KMS-11 (cell line): ENCODE data around the gene LSM5.
"Not testable (repeated sequence)": the region's sequence is repeated elsewhere in the genome, so short reads cannot be mapped to it uniquely, and the experiment has no call there.

ENCODE experiments used
- H2AFZ ChIP-seq: fragments of 200-600 bp; sonication (generic); 2 replicates; pipeline ENCODE4 v1.6.1; 2016; ENCODE audit warnings: antibody characterized with exemption, mixed run types, low read depth
- H3K27ac ChIP-seq: fragments of 200-600 bp; sonication (generic); 2 replicates; pipeline ENCODE4 v1.6.1; 2016; ENCODE audit warnings: mild to moderate bottlenecking, mixed run types
- H3K27me3 ChIP-seq: fragments of 200-600 bp; sonication (generic); 2 replicates; pipeline ENCODE4 v1.6.1; 2017; ENCODE audit warnings: mild to moderate bottlenecking, low read depth, mixed run types, moderate library complexity; ENCODE audit not compliant: insufficient read depth
- H3K36me3 ChIP-seq: fragments of 200-600 bp; sonication (generic); 2 replicates; pipeline ENCODE4 v1.6.1; 2017; ENCODE audit warnings: mild to moderate bottlenecking, mixed run types; ENCODE audit not compliant: insufficient read depth
- H3K4me1 ChIP-seq: fragments of 200-600 bp; sonication (generic); 2 replicates; pipeline ENCODE4 v1.6.1; 2016; ENCODE audit warnings: mild to moderate bottlenecking, low read depth, mixed run types; ENCODE audit not compliant: poor library complexity, severe bottlenecking
- H3K4me2 ChIP-seq: fragments of 200-600 bp; sonication (generic); 2 replicates; pipeline ENCODE4 v1.7.0; 2016; ENCODE audit warnings: mild to moderate bottlenecking, mixed run types
- H3K4me3 ChIP-seq: fragments of 200-600 bp; sonication (generic); IDR thresholded peaks from 2 replicates; pipeline ENCODE4 v1.6.1; 2017; ENCODE audit warnings: low read depth, low read length, mixed read lengths; ENCODE audit not compliant: insufficient read depth
- H3K79me2 ChIP-seq: fragments of 200-600 bp; sonication (generic); 2 replicates; pipeline ENCODE4 v1.6.1; 2016; ENCODE audit warnings: low read depth, mixed run types; ENCODE audit not compliant: insufficient read depth
- H3K9ac ChIP-seq: fragments of 200-600 bp; sonication (generic); 2 replicates; pipeline ENCODE4 v1.6.1; 2016; ENCODE audit warnings: mild to moderate bottlenecking, mixed run types
- H4K20me1 ChIP-seq: fragments of 200-600 bp; sonication (generic); 2 replicates; pipeline ENCODE4 v1.6.1; 2016; ENCODE audit warnings: mild to moderate bottlenecking, mixed run types; ENCODE audit not compliant: insufficient read depth
- CTCF ChIP-seq: fragments of 200-600 bp; sonication (generic); conservative IDR thresholded peaks from 2 replicates; pipeline ENCODE4 v1.6.1; 2017; ENCODE audit warnings: low read depth, mild to moderate bottlenecking, antibody characterized with exemption, low read length, moderate library complexity, mixed read lengths

LSM5 gene

GRCh38 chr7:32476816-32477648, 13.1 kb downstream of the LSM5 start:
- Histone ChIP-seq H3K4me3 (no peak overlapping the region), H3K9ac (no peak overlapping the region), H2AFZ (no peak overlapping the region), H4K20me1 (no peaks in the 10 kb centered on the region), H3K27me3 (no peaks in the 10 kb centered on the region), H3K36me3 (no peaks in the 10 kb centered on the region), H3K4me1 (no peaks in the 10 kb centered on the region), H3K4me2 (no peak overlapping the region), H3K27ac (no peak overlapping the region), H3K79me2 (no peaks in the 10 kb centered on the region)
- TF ChIP-seq CTCF: no peak

DNA sequence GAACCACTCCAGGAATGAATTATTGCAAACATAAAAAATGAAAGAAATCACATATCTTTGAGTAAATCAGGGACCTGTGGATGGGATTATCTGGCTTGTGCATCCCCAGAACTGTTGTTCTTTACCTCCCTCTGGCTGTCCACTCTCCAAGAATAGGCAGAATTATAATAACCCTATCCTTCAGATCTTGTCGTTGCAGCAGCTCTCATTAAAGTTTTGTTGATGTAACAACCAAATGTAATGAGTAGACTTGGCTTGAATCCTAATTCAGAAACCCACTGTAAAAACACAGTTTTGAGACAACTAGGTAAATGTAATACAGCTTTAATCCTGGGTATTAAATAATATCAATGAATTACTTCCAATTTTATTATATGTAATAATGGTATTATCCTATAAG, 16.2 kb downstream of the LSM5 start:
- no peak overlapping the region for H3K4me2 ChIP-seq
- no peak overlapping the region for H3K27ac ChIP-seq
- H3K4me3 ChIP-seq: no peak overlapping the region
- no peak for TF ChIP-seq CTCF
- H3K79me2 ChIP-seq: no peaks in the 10 kb centered on the region
- H3K27me3 ChIP-seq: no peaks in the 10 kb centered on the region
- H3K9ac ChIP-seq: no peak overlapping the region
- H2AFZ ChIP-seq: no peak overlapping the region
- no peaks in the 10 kb centered on the region for H4K20me1 ChIP-seq
- H3K4me1 ChIP-seq: no peaks in the 10 kb centered on the region
- H3K36me3 ChIP-seq: no peaks in the 10 kb centered on the region

DNA sequence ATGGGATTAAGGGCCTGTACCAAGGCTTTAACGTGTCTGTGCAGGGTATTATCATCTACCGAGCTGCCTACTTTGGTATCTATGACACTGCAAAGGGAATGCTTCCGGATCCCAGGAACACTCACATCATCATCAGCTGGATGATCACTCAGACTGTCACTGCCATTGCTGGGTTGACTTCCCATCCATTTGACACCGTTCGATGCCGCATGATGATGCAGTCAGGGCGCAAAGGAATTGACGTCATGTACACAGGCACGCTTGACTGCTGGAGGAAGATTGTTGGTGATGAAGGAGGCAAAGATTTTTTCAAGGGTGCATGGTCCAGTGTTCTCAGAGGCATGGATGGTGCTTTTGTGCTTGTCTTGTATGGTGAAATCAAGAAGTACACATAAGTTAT, 18.2 kb downstream of the LSM5 start:
- Histone ChIP-seq H3K36me3 (no peaks in the 10 kb centered on the region), H3K27me3 (no peaks in the 10 kb centered on the region), H3K27ac (no peak overlapping the region), H2AFZ (no peak overlapping the region), H4K20me1 (no peaks in the 10 kb centered on the region), H3K4me1 (no peaks in the 10 kb centered on the region), H3K4me3 (no peak overlapping the region), H3K79me2 (no peaks in the 10 kb centered on the region), H3K4me2 (no peak overlapping the region), H3K9ac (no peak overlapping the region)
- TF ChIP-seq CTCF: no peak

GRCh38 chr7:32470871-32471270, 19.3 kb downstream of the LSM5 start:
- Histone ChIP-seq H4K20me1 (no peaks in the 10 kb centered on the region), H3K36me3 (no peaks in the 10 kb centered on the region), H3K27ac (no peak overlapping the region), H3K79me2 (no peaks in the 10 kb centered on the region), H3K27me3 (no peaks in the 10 kb centered on the region), H2AFZ (no peak overlapping the region), H3K4me1 (no peaks in the 10 kb centered on the region), H3K4me3 (no peak overlapping the region), H3K4me2 (no peak overlapping the region), H3K9ac (no peak overlapping the region)
- no peak for TF ChIP-seq CTCF

DNA sequence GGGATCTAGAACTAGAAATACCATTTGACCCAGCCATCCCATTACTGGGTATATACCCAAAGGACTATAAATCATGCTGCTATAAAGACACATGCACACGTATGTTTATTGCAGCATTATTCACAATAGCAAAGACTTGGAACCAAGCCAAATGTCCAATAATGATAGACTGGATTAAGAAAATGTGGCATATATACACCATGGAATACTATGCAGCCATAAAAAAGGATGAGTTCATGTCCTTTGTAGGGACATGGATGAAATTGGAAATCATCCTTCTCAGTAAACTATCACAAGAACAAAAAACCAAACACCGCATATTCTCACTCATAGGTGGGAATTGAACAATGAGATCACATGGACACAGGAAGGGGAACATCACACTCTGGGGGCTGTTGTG, 20.2 kb downstream of the LSM5 start:
- not testable (repeated sequence) for H4K20me1 ChIP-seq, H3K79me2 ChIP-seq, H3K27ac ChIP-seq, H3K4me1 ChIP-seq, H3K36me3 ChIP-seq, H2AFZ ChIP-seq, H3K9ac ChIP-seq, H3K4me3 ChIP-seq, H3K4me2 ChIP-seq, H3K27me3 ChIP-seq

DNA sequence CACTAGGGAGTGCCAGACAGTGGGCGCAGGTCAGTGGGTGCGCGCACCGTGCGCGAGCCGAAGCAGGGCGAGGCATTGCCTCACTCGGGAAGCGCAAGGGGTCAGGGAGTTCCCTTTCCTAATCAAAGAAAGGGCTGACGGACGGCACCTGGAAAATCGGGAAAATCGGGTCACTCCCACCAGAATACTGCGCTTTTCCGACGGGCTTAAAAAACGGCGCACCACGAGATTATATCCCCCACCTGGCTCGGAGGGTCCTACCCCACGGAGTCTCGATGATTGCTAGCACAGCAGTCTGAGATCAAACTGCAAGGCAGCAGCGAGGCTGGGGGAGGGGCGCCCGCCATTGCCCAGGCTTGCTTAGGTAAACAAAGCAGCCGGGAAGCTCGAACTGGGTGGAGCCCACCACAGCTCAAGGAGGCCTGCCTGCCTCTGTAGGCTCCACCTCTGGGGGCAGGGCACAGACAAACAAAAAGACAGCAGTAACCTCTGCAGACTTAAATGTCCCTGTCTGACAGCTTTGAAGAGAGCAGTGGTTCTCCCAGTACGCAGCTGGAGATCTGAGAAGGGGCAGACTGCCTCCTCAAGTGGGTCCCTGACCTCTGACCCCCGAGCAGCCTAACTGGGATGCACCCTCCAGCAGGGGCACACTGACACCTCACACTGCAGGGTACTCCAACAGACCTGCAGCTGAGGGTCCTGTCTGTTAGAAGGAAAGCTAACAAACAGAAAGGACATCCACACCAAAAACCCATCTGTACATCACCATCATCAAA, 25.4 kb downstream of the LSM5 start:
- H3K36me3 ChIP-seq, H3K9ac ChIP-seq, H3K4me3 ChIP-seq, H3K27ac ChIP-seq, H3K79me2 ChIP-seq, H3K27me3 ChIP-seq, H3K4me1 ChIP-seq, H2AFZ ChIP-seq, H4K20me1 ChIP-seq, H3K4me2 ChIP-seq: not testable (repeated sequence)
